ENCODE data around the gene C11orf21.
"Not testable (repeated sequence)": the region's sequence is repeated elsewhere in the genome, so short reads cannot be mapped to it uniquely, and the experiment has no call there.

Gene C11orf21

GRCh38 chr11:2296913-2297622 is 4.7 kb downstream of the C11orf21 start:
- DNase-seq (ENCODE audit: low read depth), result no peak

- DNase-seq (ENCODE audit: low read depth), result no peak
Observed at GRCh38 chr11:2295971-2296912, 5.5 kb downstream of the C11orf21 start.

GRCh38 chr11:2294926-2295290 is 6.8 kb downstream of the C11orf21 start:
- no peak for DNase-seq (ENCODE audit: low read depth)

- DNase-seq (ENCODE audit: low read depth), result no peak
Observed at GRCh38 chr11:2293984-2294925, 7.5 kb downstream of the C11orf21 start.

- no peak for DNase-seq (ENCODE audit: low read depth)
Observed at GRCh38 chr11:2293531-2293971, 8.2 kb downstream of the C11orf21 start.

GRCh38 chr11:2290351-2290841 is 11.3 kb downstream of the C11orf21 start:
- DNase-seq (ENCODE audit: low read depth), result no peak

GRCh38 chr11:2289859-2290258 is 11.9 kb downstream of the C11orf21 start:
- no peak for DNase-seq (ENCODE audit: low read depth)

GRCh38 chr11:2289350-2289749 is 12.4 kb downstream of the C11orf21 start:
- DNase-seq (ENCODE audit: low read depth), result no peak

- no peak for DNase-seq (ENCODE audit: low read depth)
Observed at GRCh38 chr11:2287091-2287490, 14.6 kb downstream of the C11orf21 start.

GRCh38 chr11:2286350-2286749 is 15.4 kb downstream of the C11orf21 start:
- not testable (repeated sequence) for DNase-seq (ENCODE audit: low read depth)

GRCh38 chr11:2280208-2280607 is 21.5 kb downstream of the C11orf21 start:
- DNase-seq (ENCODE audit: low read depth), result no peak

GRCh38 chr11:2277933-2278523 is 23.7 kb downstream of the C11orf21 start:
- DNase-seq (ENCODE audit: low read depth), result no peak

- no peak for DNase-seq (ENCODE audit: low read depth)
Observed at GRCh38 chr11:2277008-2277346, 24.7 kb downstream of the C11orf21 start.

- DNase-seq (ENCODE audit: low read depth), result no peak
Observed at GRCh38 chr11:2276280-2277007, 25.3 kb downstream of the C11orf21 start.

- DNase-seq (ENCODE audit: low read depth), result no peak
Observed at GRCh38 chr11:2275334-2276279, 26.1 kb downstream of the C11orf21 start.

- DNase-seq (ENCODE audit: low read depth), result no peak
Observed at GRCh38 chr11:2273771-2274170, 27.9 kb downstream of the C11orf21 start.

- DNase-seq (ENCODE audit: low read depth), result no peak
Observed at GRCh38 chr11:2273311-2273710, 28.4 kb downstream of the C11orf21 start.

- DNase-seq (ENCODE audit: low read depth), result no peak
Observed at GRCh38 chr11:2272946-2273280, 28.8 kb downstream of the C11orf21 start.

- no peak for DNase-seq (ENCODE audit: low read depth)
Observed at GRCh38 chr11:2272228-2272945, 29.3 kb downstream of the C11orf21 start.
